NB4 (cell line): Measurements from ENCODE around the gene RNF175.

Experiments used
- DNase-seq: peaks from one replicate; pipeline ENCODE4 v3.0.0; 2010; ENCODE audit warnings: low read depth
- H3K4me3 ChIP-seq: one replicate; pipeline ENCODE4 v1.5.1; 2011; ENCODE audit warnings: mild to moderate bottlenecking, low read depth, low read length, moderate library complexity
- CTCF ChIP-seq: IDR thresholded peaks from one replicate; pipeline ENCODE4 v1.5.1; 2012; ENCODE audit warnings: low read depth, low read length
- MAX ChIP-seq: IDR thresholded peaks from 2 replicates; pipeline ENCODE4 v1.6.1; 2011; ENCODE audit warnings: low read depth, low read length
- MYC ChIP-seq: IDR thresholded peaks from 2 replicates; pipeline ENCODE4 v1.6.1; 2011; ENCODE audit warnings: low read depth, low read length
- POLR2A ChIP-seq: IDR thresholded peaks from 2 replicates; pipeline ENCODE4 v1.6.1; 2011; ENCODE audit warnings: mild to moderate bottlenecking; ENCODE audit not compliant: insufficient read length; ENCODE audit errors: extremely low read depth

RNF175 gene

GRCh38 chr4:153788051-153788412 is 28.2 kb upstream of the RNF175 start:
- DNase-seq, result no peak
- TF ChIP-seq POLR2A (no peak), CTCF (no peak), MAX (no peak), MYC (no peak)
- no peak overlapping the region for H3K4me3 ChIP-seq

GRCh38 chr4:153787575-153787974 is 27.8 kb upstream of the RNF175 start:
- no peak overlapping the region for H3K4me3 ChIP-seq
- no peak for TF ChIP-seq MYC
- no peak for TF ChIP-seq MAX
- no peak for TF ChIP-seq CTCF
- no peak for TF ChIP-seq POLR2A
- no peak for DNase-seq

GRCh38 chr4:153787061-153787560 is 27.3 kb upstream of the RNF175 start:
- no peak overlapping the region for H3K4me3 ChIP-seq
- TF ChIP-seq MAX (no peak), MYC (no peak), POLR2A (no peak), CTCF (no peak)
- DNase-seq, result no peak

- peak; percentile 41 for DNase-seq
- no peak for TF ChIP-seq MAX
- no peak for TF ChIP-seq MYC
- peak; percentile 45 for TF ChIP-seq CTCF
- TF ChIP-seq POLR2A, result no peak
- no peak overlapping the region for H3K4me3 ChIP-seq
These were observed 26.3 kb upstream of the RNF175 start for GRCh38 chr4:153785910-153786721.

GRCh38 chr4:153784166-153784699 is 24.4 kb upstream of the RNF175 start:
- no peak for DNase-seq
- no peak for TF ChIP-seq CTCF
- no peak overlapping the region for H3K4me3 ChIP-seq

GRCh38 chr4:153782581-153782980 is 22.8 kb upstream of the RNF175 start:
- H3K4me3 ChIP-seq, result no peak overlapping the region
- TF ChIP-seq CTCF (no peak), POLR2A (no peak), MYC (no peak), MAX (no peak)
- peak; percentile 28 for DNase-seq
